Measurements from ENCODE around the gene STARD10. TPM values are rescaled to one million over a fixed set of nuclear protein-coding genes. Genes with fewer than 3 reads are reported as not detected.

STARD10 gene
- total RNA-seq, 1 experiment from 2014 or later: 10.6 TPM

GRCh38 chr11:72736452-72737069 is 57.3 kb downstream of the STARD10 start:
- Mint-ChIP-seq H3K27me3 (ENCODE audit: insufficient read depth, unreplicated experiment) (no peaks in the 10 kb centered on the region), H3K4me3 (ENCODE audit: unreplicated experiment) (no peak overlapping the region), H3K9me3 (ENCODE audit: unreplicated experiment) (no peaks in the 10 kb centered on the region), H3K27ac (ENCODE audit: low read depth, unreplicated experiment) (peak overlapping the region; percentile 90), H3K36me3 (ENCODE audit: insufficient read depth, unreplicated experiment) (peaks cover 6% of the 10 kb centered on the region), H3K4me1 (ENCODE audit: insufficient read depth, unreplicated experiment) (peaks cover 45% of the 10 kb centered on the region)
- ChIA-PET CTCF (interaction anchor here (0.8 to 3.6 kb wide), 4 partner anchors 9 to 53 kb away, joined by 3 to 17 read pairs (median 4); no protein-coding TSS in a partner anchor), POLR2A (interaction anchor here (1.4 kb wide), 1 partner anchor 19 kb away, joined by 4 read pairs; no protein-coding TSS in a partner anchor)
- intact Hi-C loops (cut with micrococcal nuclease): no loop called here
- no TSS peak for BruUV-seq (replicated peaks)
- TF ChIP-seq, protein P1, sequence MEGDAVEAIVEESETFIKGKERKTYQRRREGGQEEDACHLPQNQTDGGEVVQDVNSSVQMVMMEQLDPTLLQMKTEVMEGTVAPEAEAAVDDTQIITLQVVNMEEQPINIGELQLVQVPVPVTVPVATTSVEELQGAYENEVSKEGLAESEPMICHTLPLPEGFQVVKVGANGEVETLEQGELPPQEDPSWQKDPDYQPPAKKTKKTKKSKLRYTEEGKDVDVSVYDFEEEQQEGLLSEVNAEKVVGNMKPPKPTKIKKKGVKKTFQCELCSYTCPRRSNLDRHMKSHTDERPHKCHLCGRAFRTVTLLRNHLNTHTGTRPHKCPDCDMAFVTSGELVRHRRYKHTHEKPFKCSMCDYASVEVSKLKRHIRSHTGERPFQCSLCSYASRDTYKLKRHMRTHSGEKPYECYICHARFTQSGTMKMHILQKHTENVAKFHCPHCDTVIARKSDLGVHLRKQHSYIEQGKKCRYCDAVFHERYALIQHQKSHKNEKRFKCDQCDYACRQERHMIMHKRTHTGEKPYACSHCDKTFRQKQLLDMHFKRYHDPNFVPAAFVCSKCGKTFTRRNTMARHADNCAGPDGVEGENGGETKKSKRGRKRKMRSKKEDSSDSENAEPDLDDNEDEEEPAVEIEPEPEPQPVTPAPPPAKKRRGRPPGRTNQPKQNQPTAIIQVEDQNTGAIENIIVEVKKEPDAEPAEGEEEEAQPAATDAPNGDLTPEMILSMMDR (IDR thresholded peaks at IDR 0.05; ENCODE audit: unreplicated experiment): no peak
- DNase-seq (ENCODE audit: unreplicated experiment): peak; percentile 80

- ChIA-PET POLR2A (interaction anchor here (1.4 kb wide), 1 partner anchor 18 kb away, joined by 4 read pairs; no protein-coding TSS in a partner anchor), CTCF (interaction anchor here (0.7 to 3.6 kb wide), 2 partner anchors 10 to 93 kb away, joined by 3 to 17 read pairs; no protein-coding TSS in a partner anchor)
- no peak overlapping the region for H3K4me3 Mint-ChIP-seq (ENCODE audit: unreplicated experiment)
- no peak for DNase-seq (ENCODE audit: unreplicated experiment)
- no TSS peak for BruUV-seq (replicated peaks)
- no peaks in the 10 kb centered on the region for H3K9me3 Mint-ChIP-seq (ENCODE audit: unreplicated experiment)
- no peaks in the 10 kb centered on the region for H3K27me3 Mint-ChIP-seq (ENCODE audit: insufficient read depth, unreplicated experiment)
- intact Hi-C loops (cut with micrococcal nuclease): no loop called here
- peaks cover 6% of the 10 kb centered on the region for H3K36me3 Mint-ChIP-seq (ENCODE audit: insufficient read depth, unreplicated experiment)
- no peak overlapping the region for H3K27ac Mint-ChIP-seq (ENCODE audit: low read depth, unreplicated experiment)
- TF ChIP-seq, protein P1 (IDR thresholded peaks at IDR 0.05; ENCODE audit: unreplicated experiment): no peak
- H3K4me1 Mint-ChIP-seq (ENCODE audit: insufficient read depth, unreplicated experiment): peaks cover 35% of the 10 kb centered on the region
Observed at GRCh38 chr11:72735495-72736027, 58.3 kb downstream of the STARD10 start.

GRCh38 chr11:72732329-72732728 is 61.5 kb downstream of the STARD10 start:
- TF ChIP-seq, protein P1 (IDR thresholded peaks at IDR 0.05; ENCODE audit: unreplicated experiment): no peak
- no peak overlapping the region for H3K27ac Mint-ChIP-seq (ENCODE audit: low read depth, unreplicated experiment)
- BruUV-seq (replicated peaks): no TSS peak
- no peak for DNase-seq (ENCODE audit: unreplicated experiment)
- CTCF ChIA-PET: interaction anchor here (0.9 kb wide), 1 partner anchor 61 kb away, joined by 4 read pairs; no protein-coding TSS in a partner anchor
- H3K27me3 Mint-ChIP-seq (ENCODE audit: insufficient read depth, unreplicated experiment): no peaks in the 10 kb centered on the region
- peaks cover 17% of the 10 kb centered on the region for H3K4me1 Mint-ChIP-seq (ENCODE audit: insufficient read depth, unreplicated experiment)
- POLR2A ChIA-PET: interaction anchor here (0.5 to 1.3 kb wide), 3 partner anchors 10 to 61 kb away, joined by 3 to 5 read pairs (median 5); partner anchors contain the start of gene STARD10
- no peak overlapping the region for H3K4me3 Mint-ChIP-seq (ENCODE audit: unreplicated experiment)
- H3K9me3 Mint-ChIP-seq (ENCODE audit: unreplicated experiment): no peaks in the 10 kb centered on the region
- intact Hi-C loops (cut with micrococcal nuclease): no loop called here
- H3K36me3 Mint-ChIP-seq (ENCODE audit: insufficient read depth, unreplicated experiment): peaks cover 6% of the 10 kb centered on the region

DNA sequence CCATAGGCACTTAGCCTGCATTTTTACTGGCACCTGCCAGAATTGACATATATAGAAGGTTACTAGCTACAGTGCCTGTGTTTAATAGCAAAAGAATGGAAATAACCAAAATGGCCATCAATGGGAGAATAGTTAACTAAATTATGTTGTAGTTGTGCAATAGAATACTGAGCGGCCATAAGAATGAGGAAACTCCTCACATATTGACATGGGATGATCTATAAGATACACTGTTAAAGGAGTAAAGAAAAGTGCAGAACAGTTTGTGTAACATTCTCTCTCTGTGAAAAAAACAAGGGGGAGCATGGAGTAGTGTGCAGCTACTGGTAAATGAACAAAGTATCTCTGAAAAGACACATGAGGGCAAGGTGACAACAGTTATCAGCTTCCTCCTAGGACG is 63.1 kb downstream of the STARD10 start:
- intact Hi-C loops (cut with micrococcal nuclease): no loop called here
- POLR2A ChIA-PET: interaction anchor here (0.9 kb wide), 1 partner anchor 10 kb away, joined by 3 read pairs; no protein-coding TSS in a partner anchor
- peaks cover 3% of the 10 kb centered on the region for H3K36me3 Mint-ChIP-seq (ENCODE audit: insufficient read depth, unreplicated experiment)

More for the DNA sequence above, 63.1 kb downstream of the STARD10 start:
- Mint-ChIP-seq H3K27me3 (ENCODE audit: insufficient read depth, unreplicated experiment) (no peaks in the 10 kb centered on the region), H3K4me1 (ENCODE audit: insufficient read depth, unreplicated experiment) (peaks cover 6% of the 10 kb centered on the region), H3K27ac (ENCODE audit: low read depth, unreplicated experiment) (no peak overlapping the region), H3K9me3 (ENCODE audit: unreplicated experiment) (no peaks in the 10 kb centered on the region), H3K4me3 (ENCODE audit: unreplicated experiment) (no peak overlapping the region)
- BruUV-seq (replicated peaks): no TSS peak
- no peak for DNase-seq (ENCODE audit: unreplicated experiment)
- CTCF ChIA-PET: interaction anchor here (0.7 to 2.2 kb wide), 5 partner anchors 10 to 456 kb away, joined by 3 to 9 read pairs (median 3); partner anchors contain the start of gene STARD10
- TF ChIP-seq, protein P1 (IDR thresholded peaks at IDR 0.05; ENCODE audit: unreplicated experiment): no peak

Data from MCF 10A (cell line).